Type B pancreatic cell (in vitro differentiated cells): ENCODE data around the gene RNF180. TPM values are rescaled to one million over a fixed set of nuclear protein-coding genes. Genes with fewer than 3 reads are reported as not detected.

Experiments
- DNase-seq: peaks from one replicate; pipeline ENCODE4 v3.0.0; 2021; ENCODE audit warnings: mixed read lengths; ENCODE audit not compliant: unreplicated experiment; ENCODE audit errors: extremely low spot score
- H3K27ac Mint-ChIP-seq: 2 replicates; pipeline ENCODE4 v1.8.0; 2021; ENCODE audit warnings: mild to moderate bottlenecking, mixed read lengths
- H3K27me3 Mint-ChIP-seq: 2 replicates; pipeline ENCODE4 v1.8.0; 2021; ENCODE audit warnings: mixed read lengths
- H3K36me3 Mint-ChIP-seq: 2 replicates; pipeline ENCODE4 v1.8.0; 2021; ENCODE audit warnings: mixed read lengths
- H3K4me1 Mint-ChIP-seq: one replicate; pipeline ENCODE4 v1.8.0; 2021; ENCODE audit warnings: mixed read lengths; ENCODE audit not compliant: unreplicated experiment
- H3K4me3 Mint-ChIP-seq: 2 replicates; pipeline ENCODE4 v1.8.0; 2021; ENCODE audit warnings: mild to moderate bottlenecking, mixed read lengths
- H3K9me3 Mint-ChIP-seq: 2 replicates; pipeline ENCODE4 v1.8.0; 2021; ENCODE audit warnings: mixed read lengths
- total RNA-seq: library from RNA; stranded (reverse); gene quantifications from 2 replicates; pipeline ENCODE4 v1.2.1, GENCODE V29; 2021; ENCODE audit warnings: low replicate concordance
- TF ChIP-seq, protein P1 (sequence below): fragments of 200-600 bp; sonication (generic); conservative IDR thresholded peaks from 2 replicates; pipeline ENCODE4 v1.5.0; 2021; ENCODE audit warnings: antibody characterized with exemption, mild to moderate bottlenecking

Gene RNF180
- total RNA-seq, 1 donor from 2014 or later = 3.9 TPM

DNA sequence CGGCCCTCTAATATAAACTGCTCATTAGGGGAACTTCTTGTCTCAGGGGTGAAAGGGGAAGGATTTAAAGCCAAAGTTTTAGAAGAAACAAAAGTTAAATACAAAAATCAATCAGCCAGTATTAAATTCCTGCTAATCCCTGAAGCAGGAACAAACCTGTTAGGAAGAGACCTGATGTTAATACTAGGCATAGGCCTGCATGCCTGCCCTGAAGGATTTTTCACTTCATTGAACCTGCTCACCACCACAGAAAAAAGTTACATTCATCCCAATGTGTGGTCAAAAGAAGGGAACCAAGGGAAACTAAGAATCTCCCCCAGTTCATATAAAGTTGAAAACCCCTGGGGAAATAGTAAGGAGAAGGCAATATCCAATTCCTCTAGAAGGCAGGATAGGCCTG is 9.4 kb upstream of the RNF180 start:
- H3K4me1 Mint-ChIP-seq = no peaks in the 10 kb centered on the region
- TF ChIP-seq, protein P1, sequence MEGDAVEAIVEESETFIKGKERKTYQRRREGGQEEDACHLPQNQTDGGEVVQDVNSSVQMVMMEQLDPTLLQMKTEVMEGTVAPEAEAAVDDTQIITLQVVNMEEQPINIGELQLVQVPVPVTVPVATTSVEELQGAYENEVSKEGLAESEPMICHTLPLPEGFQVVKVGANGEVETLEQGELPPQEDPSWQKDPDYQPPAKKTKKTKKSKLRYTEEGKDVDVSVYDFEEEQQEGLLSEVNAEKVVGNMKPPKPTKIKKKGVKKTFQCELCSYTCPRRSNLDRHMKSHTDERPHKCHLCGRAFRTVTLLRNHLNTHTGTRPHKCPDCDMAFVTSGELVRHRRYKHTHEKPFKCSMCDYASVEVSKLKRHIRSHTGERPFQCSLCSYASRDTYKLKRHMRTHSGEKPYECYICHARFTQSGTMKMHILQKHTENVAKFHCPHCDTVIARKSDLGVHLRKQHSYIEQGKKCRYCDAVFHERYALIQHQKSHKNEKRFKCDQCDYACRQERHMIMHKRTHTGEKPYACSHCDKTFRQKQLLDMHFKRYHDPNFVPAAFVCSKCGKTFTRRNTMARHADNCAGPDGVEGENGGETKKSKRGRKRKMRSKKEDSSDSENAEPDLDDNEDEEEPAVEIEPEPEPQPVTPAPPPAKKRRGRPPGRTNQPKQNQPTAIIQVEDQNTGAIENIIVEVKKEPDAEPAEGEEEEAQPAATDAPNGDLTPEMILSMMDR = no peak
- no peaks in the 10 kb centered on the region for H3K9me3 Mint-ChIP-seq
- no peak overlapping the region for H3K27ac Mint-ChIP-seq
- H3K36me3 Mint-ChIP-seq = no peaks in the 10 kb centered on the region
- H3K4me3 Mint-ChIP-seq = no peak overlapping the region
- DNase-seq = no peak
- H3K27me3 Mint-ChIP-seq = peaks cover 23% of the 10 kb centered on the region

DNA sequence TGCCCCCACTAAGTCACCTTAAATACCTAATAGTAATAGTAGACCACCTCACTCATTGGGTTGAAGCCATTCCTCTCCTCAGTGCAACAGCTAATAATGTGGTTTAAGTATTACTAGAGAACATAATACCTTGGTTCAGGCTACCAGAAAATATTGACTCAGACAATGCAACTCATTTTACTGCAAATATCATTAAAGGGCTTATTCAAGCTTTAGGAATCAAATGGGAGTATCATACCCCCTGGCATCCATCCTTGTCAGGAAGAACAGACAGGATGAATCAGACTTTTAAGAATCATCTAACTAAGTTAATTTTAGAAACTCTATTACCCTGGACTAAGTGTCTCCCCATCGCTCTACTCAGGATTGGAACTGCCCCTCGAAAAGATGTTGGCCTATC is 6.8 kb upstream of the RNF180 start:
- Mint-ChIP-seq H3K4me3 (no peak overlapping the region), H3K9me3 (no peaks in the 10 kb centered on the region), H3K27ac (no peak overlapping the region), H3K4me1 (no peaks in the 10 kb centered on the region), H3K27me3 (peaks cover 30% of the 10 kb centered on the region), H3K36me3 (no peaks in the 10 kb centered on the region)
- TF ChIP-seq, protein P1 = no peak
- DNase-seq = no peak

DNA sequence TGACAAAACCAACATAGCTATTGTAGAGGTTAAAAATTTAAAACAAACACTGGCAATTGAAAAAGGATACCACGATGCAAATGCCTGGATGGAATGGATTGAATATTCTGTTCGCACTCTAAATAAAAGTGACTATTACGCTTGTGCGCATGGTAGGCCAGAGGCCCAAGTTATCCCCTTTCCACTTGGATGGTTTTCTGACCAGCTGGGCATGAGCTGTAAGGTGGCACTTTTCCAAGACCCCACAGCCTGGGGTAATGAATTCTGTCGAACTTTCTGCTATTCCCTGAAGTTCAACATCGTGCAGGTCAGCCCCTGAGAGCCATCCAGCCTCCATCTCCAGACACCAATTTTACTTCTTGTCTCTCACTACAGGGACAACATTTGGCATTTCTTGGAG is 5.4 kb upstream of the RNF180 start:
- Mint-ChIP-seq H3K9me3 (no peaks in the 10 kb centered on the region), H3K4me1 (peaks cover 3% of the 10 kb centered on the region), H3K4me3 (no peak overlapping the region), H3K36me3 (no peaks in the 10 kb centered on the region), H3K27ac (no peak overlapping the region), H3K27me3 (peaks cover 41% of the 10 kb centered on the region)
- DNase-seq = no peak
- TF ChIP-seq, protein P1 = no peak

- peaks cover 44% of the 10 kb centered on the region for H3K27me3 Mint-ChIP-seq
- no peaks in the 10 kb centered on the region for H3K36me3 Mint-ChIP-seq
- H3K9me3 Mint-ChIP-seq = no peaks in the 10 kb centered on the region
- peaks cover 5% of the 10 kb centered on the region for H3K4me1 Mint-ChIP-seq
- TF ChIP-seq, protein P1 = no peak
- no peak for DNase-seq
- H3K4me3 Mint-ChIP-seq = no peak overlapping the region
- H3K27ac Mint-ChIP-seq = no peak overlapping the region
Observed at GRCh38 chr5:64161420-64161819, 4.2 kb upstream of the RNF180 start.

- Mint-ChIP-seq H3K36me3 (no peaks in the 10 kb centered on the region), H3K4me1 (peaks cover 5% of the 10 kb centered on the region), H3K4me3 (no peak overlapping the region), H3K27ac (no peak overlapping the region), H3K9me3 (no peaks in the 10 kb centered on the region), H3K27me3 (peaks cover 45% of the 10 kb centered on the region)
- DNase-seq = no peak
- TF ChIP-seq, protein P1 = no peak
Observed at GRCh38 chr5:64163135-64163534, 2.5 kb upstream of the RNF180 start.

DNA sequence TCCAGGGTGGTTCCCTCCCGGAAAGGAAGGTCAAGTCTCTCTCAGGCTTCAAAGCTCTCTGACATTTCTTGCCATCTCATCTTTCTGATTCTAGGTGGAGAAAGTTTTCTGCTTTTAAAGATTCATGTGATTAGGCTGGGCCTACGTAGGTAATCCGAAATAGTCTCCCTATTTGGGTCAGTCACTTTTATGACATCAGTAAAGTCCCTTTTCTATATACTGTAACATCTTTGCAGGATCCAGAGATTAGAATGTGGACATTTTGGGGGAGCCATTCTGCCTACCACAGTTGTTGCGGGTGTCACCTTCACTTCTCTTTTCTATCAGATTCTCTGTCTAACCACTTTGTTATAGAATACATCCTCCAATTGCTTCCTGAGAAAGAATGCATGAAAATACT is 1.9 kb upstream of the RNF180 start:
- no peaks in the 10 kb centered on the region for H3K9me3 Mint-ChIP-seq
- H3K27ac Mint-ChIP-seq = no peak overlapping the region
- TF ChIP-seq, protein P1 = no peak
- DNase-seq = no peak
- H3K27me3 Mint-ChIP-seq = peaks cover 45% of the 10 kb centered on the region
- H3K4me1 Mint-ChIP-seq = peaks cover 5% of the 10 kb centered on the region
- no peak overlapping the region for H3K4me3 Mint-ChIP-seq
- no peaks in the 10 kb centered on the region for H3K36me3 Mint-ChIP-seq
